DND-41 (cell line): ENCODE results near the gene CDH12.

Experiments
- ATAC-seq: fragments of 200-7000 bp; cut with Tn5 transposase; 3 replicates; pipeline ENCODE4 v1.9.1; 2021; ENCODE audit warnings: low read depth; ENCODE audit not compliant: insufficient read depth
- DNase-seq: peaks from one replicate; pipeline ENCODE4 v3.0.0-alpha.2; 2020
- H2AFZ ChIP-seq: 2 replicates; pipeline ENCODE4 v1.6.0; 2012; ENCODE audit warnings: low read depth, low read length
- H3K27ac ChIP-seq: 2 replicates; pipeline ENCODE4 v1.5.1; 2012; ENCODE audit warnings: low read length, inconsistent platforms
- H3K27me3 ChIP-seq: fragments of 200-600 bp; sonication (generic); 2 replicates; pipeline ENCODE4 v1.6.0; 2012; ENCODE audit warnings: low read length, mild to moderate bottlenecking, inconsistent platforms; ENCODE audit not compliant: insufficient read depth, poor library complexity
- H3K36me3 ChIP-seq: 2 replicates; pipeline ENCODE4 v1.5.1; 2012; ENCODE audit warnings: low read length, inconsistent platforms; ENCODE audit not compliant: insufficient read depth
- H3K4me1 ChIP-seq: 2 replicates; pipeline ENCODE4 v1.5.1; 2012; ENCODE audit warnings: mild to moderate bottlenecking, low read length; ENCODE audit not compliant: insufficient read depth
- H3K4me2 ChIP-seq: 2 replicates; pipeline ENCODE4 v1.6.0; 2012; ENCODE audit warnings: mild to moderate bottlenecking, moderate library complexity, low read length, inconsistent platforms; ENCODE audit not compliant: insufficient read depth
- H3K4me3 ChIP-seq, 2 experiments: fragments of 200-600 bp in 1 of 2; shearing (Covaris generic) in 1 of 2; 2 replicates each; pipeline ENCODE4 v1.5.1; 2012 to 2016; ENCODE audit warnings: inconsistent platforms in 2 of 2, low read length in 2 of 2, mild to moderate bottlenecking in 2 of 2, low read depth in 1 of 2, moderate library complexity in 1 of 2
- H3K79me2 ChIP-seq: 2 replicates; pipeline ENCODE4 v1.6.0; 2012; ENCODE audit warnings: low read length, inconsistent platforms; ENCODE audit not compliant: insufficient read depth
- H3K9ac ChIP-seq: 2 replicates; pipeline ENCODE4 v1.6.0; 2012; ENCODE audit warnings: low read depth, mild to moderate bottlenecking, inconsistent platforms, low read length, moderate library complexity
- H3K9me3 ChIP-seq: 2 replicates; pipeline ENCODE4 v1.5.1; 2012; ENCODE audit warnings: low read length, moderate library complexity, mild to moderate bottlenecking, inconsistent platforms; ENCODE audit not compliant: insufficient read depth, severe bottlenecking
- H4K20me1 ChIP-seq: 2 replicates; pipeline ENCODE4 v1.6.0; 2012; ENCODE audit warnings: low read length; ENCODE audit not compliant: insufficient read depth
- EZH2 ChIP-seq: IDR thresholded peaks from 3 replicates; pipeline ENCODE4 v1.6.1; 2012; ENCODE audit warnings: borderline replicate concordance, low read depth, mild to moderate bottlenecking, moderate library complexity, low read length, inconsistent platforms; ENCODE audit not compliant: severe bottlenecking
- TF ChIP-seq, protein P1 (sequence below): IDR thresholded peaks from 2 replicates; pipeline ENCODE4 v1.5.1; 2012; ENCODE audit warnings: borderline replicate concordance, low read length, moderate library complexity, mild to moderate bottlenecking; ENCODE audit not compliant: poor library complexity, severe bottlenecking; ENCODE audit errors: extremely low read depth

Gene CDH12

DNA sequence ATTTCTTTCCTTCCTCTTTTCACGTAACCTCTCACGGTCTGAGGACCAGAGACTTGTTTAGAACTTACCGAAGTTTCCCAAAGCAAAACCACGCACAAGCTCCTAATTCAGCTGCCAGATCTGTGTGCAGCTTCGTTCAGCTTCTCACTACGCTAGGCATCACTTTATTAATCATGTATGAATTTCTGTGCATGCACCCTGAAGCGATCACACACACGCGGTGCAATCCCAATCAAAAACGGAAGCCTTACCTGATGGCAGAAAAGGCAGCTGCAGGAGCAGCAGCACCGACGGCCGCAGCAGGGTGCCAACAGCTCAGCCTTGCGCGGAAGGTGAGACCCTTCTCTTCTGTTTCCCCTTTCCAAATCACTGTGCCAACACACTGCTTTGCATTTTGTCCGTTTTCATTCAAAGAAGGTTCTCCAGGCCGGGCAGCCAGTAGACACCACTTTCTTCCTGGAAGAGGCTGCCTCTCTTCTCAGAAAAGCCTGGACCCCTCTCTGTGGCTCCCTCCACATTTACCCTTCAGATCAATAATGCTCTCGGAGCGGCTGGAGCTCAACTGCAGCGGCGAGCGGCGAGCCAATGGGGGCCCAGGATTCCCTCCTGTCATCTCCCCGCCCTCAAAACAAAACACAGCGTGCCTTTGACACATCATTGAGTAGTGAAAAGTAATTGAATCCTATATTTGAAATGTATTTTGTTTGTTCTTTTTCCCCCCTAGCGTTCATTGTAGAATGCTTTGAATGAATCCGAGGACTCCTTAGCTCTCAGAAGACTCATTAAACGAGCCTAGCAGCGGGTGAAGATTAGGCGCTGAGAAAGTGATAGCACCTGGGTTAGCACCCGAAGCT is at the start of gene CDH12:
CDH12 (minus strand) TSS at position 538 of the 854 bp plus-strand sequence.
- TF ChIP-seq, protein P1, sequence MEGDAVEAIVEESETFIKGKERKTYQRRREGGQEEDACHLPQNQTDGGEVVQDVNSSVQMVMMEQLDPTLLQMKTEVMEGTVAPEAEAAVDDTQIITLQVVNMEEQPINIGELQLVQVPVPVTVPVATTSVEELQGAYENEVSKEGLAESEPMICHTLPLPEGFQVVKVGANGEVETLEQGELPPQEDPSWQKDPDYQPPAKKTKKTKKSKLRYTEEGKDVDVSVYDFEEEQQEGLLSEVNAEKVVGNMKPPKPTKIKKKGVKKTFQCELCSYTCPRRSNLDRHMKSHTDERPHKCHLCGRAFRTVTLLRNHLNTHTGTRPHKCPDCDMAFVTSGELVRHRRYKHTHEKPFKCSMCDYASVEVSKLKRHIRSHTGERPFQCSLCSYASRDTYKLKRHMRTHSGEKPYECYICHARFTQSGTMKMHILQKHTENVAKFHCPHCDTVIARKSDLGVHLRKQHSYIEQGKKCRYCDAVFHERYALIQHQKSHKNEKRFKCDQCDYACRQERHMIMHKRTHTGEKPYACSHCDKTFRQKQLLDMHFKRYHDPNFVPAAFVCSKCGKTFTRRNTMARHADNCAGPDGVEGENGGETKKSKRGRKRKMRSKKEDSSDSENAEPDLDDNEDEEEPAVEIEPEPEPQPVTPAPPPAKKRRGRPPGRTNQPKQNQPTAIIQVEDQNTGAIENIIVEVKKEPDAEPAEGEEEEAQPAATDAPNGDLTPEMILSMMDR = no peak
- no peak for TF ChIP-seq EZH2
- no peaks in the 10 kb centered on the region for H3K36me3 ChIP-seq
- H3K9me3 ChIP-seq = no peaks in the 10 kb centered on the region
- no peak for ATAC-seq
- no peaks in the 10 kb centered on the region for H3K27me3 ChIP-seq
- no peaks in the 10 kb centered on the region for H3K4me1 ChIP-seq
- no peaks in the 10 kb centered on the region for H4K20me1 ChIP-seq
- no peak for DNase-seq
- no peak within 1 kb of the TSS for H3K27ac ChIP-seq
- H3K4me3 ChIP-seq = no peak within 1 kb of the TSS
- no peak within 1 kb of the TSS for H3K4me2 ChIP-seq
- H3K79me2 ChIP-seq = no peaks in the 10 kb centered on the region
- H3K9ac ChIP-seq = no peak within 1 kb of the TSS
- H2AFZ ChIP-seq = no peak within 1 kb of the TSS

DNA sequence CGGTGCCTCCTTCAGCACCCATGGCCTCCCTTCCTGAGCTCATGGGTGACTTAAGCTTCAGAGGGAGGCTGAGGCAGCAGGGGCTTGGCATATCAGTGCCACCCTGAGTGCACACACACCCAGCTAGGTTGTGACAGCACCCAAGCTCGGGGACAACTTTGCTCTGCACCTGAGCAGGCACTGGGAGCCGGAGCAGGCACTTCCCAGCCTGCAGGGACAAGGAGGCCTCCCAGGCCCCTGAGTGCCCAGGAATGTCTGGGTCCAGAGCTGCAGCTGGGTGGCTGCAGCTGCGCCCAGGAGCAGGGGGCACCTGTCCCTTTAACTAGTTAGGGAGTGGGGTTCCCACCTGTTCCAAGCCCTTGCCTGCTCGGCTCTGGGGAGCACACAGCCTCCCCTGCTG is 48.7 kb upstream of the CDH12 start:
- Histone ChIP-seq H3K9ac (no peak overlapping the region), H3K4me3 (no peak overlapping the region), H3K36me3 (no peaks in the 10 kb centered on the region), H3K79me2 (no peaks in the 10 kb centered on the region), H3K4me1 (no peaks in the 10 kb centered on the region), H4K20me1 (no peaks in the 10 kb centered on the region), H3K4me2 (no peak overlapping the region), H3K27me3 (no peaks in the 10 kb centered on the region), H3K9me3 (peaks cover 6% of the 10 kb centered on the region), H2AFZ (no peak overlapping the region), H3K27ac (no peak overlapping the region)
- ATAC-seq (no peak), DNase-seq (no peak)
- TF ChIP-seq EZH2 = no peak
- TF ChIP-seq, protein P1 = no peak

DNA sequence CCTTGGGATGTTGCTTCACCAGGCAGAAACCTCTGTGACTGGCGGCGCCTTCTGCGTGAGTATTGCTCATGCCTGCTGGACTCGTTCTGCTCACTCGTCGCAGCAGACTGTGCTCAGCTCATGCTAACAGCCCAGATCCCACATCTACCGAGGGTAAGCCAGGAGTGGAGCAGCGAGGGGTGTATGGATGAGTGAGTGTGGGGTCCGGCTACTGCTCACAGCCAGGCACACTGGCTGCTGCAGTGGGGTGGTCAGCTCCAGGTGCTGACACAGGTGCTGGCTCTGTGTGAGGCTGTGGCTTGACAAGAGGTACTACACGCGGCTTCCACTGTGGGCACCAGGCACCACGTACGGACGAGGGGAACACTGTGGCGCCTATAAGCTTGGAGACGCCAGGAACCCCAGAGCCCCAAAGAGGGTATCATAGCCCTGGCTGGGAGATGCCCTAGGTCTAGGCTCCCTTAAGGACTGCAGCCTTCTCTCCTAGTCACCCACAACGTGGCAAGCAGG is 47.7 kb upstream of the CDH12 start:
- no peak for TF ChIP-seq EZH2
- TF ChIP-seq, protein P1 = no peak
- peaks cover 6% of the 10 kb centered on the region for H3K9me3 ChIP-seq
- H3K4me3 ChIP-seq = no peak overlapping the region
- ATAC-seq (no peak), DNase-seq (no peak)
- H3K27me3 ChIP-seq = no peaks in the 10 kb centered on the region
- H3K4me1 ChIP-seq = no peaks in the 10 kb centered on the region
- H3K79me2 ChIP-seq = no peaks in the 10 kb centered on the region
- no peaks in the 10 kb centered on the region for H4K20me1 ChIP-seq
- H3K27ac ChIP-seq = no peak overlapping the region
- H3K4me2 ChIP-seq = no peak overlapping the region
- H3K9ac ChIP-seq = no peak overlapping the region
- no peak overlapping the region for H2AFZ ChIP-seq
- H3K36me3 ChIP-seq = no peaks in the 10 kb centered on the region
